ENCODE measurements around the gene SEC22B. TPM values are rescaled to one million over a fixed set of nuclear protein-coding genes. Genes with fewer than 3 reads are reported as not detected.
"Not testable (repeated sequence)": the region's sequence is repeated elsewhere in the genome, so short reads cannot be mapped to it uniquely, and the experiment has no call there.

SEC22B gene
- total RNA-seq, result 81.6 TPM
- polyA plus RNA-seq, result 18.8 TPM

- DNase-seq (ENCODE audit: extremely low spot score), result peak; percentile 76
- Histone ChIP-seq H3K27ac (ENCODE audit: low read depth) (peak within 1 kb of the TSS; percentile 80), H3K36me3 (ENCODE audit: insufficient read depth) (no peaks in the 10 kb centered on the region), H3K4me3 (ENCODE audit: low read depth, low read length) (peak within 1 kb of the TSS; percentile 90), H3K4me1 (ENCODE audit: insufficient read depth) (no peaks in the 10 kb centered on the region)
- 3% methylated on average over 39 of the region's 39 CpGs for WGBS
These were observed at the start of gene SEC22B for GRCh38 chr1:120176092-120176855. SEC22B (minus strand) TSS chr1:120176520; CDS start chr1:120176381, 139 bp downstream.

GRCh38 chr1:120217933-120218332 lies 41.6 kb upstream of the SEC22B start:
- not testable (repeated sequence) for DNase-seq (ENCODE audit: extremely low spot score); H3K4me1 ChIP-seq (ENCODE audit: insufficient read depth); H3K4me3 ChIP-seq (ENCODE audit: low read depth, low read length); H3K27ac ChIP-seq (ENCODE audit: low read depth); H3K36me3 ChIP-seq (ENCODE audit: insufficient read depth)
- WGBS, result 88% methylated on average over 2 of the region's 2 CpGs

- not testable (repeated sequence) for H3K36me3 ChIP-seq (ENCODE audit: insufficient read depth); H3K4me3 ChIP-seq (ENCODE audit: low read depth, low read length); H3K4me1 ChIP-seq (ENCODE audit: insufficient read depth); H3K27ac ChIP-seq (ENCODE audit: low read depth); DNase-seq (ENCODE audit: extremely low spot score)
- WGBS, result 38% methylated on average over 2 of the region's 3 CpGs
These were observed 41.0 kb upstream of the SEC22B start for GRCh38 chr1:120217175-120217929.

GRCh38 chr1:120213606-120214005 lies 37.3 kb upstream of the SEC22B start:
- not testable (repeated sequence) for DNase-seq (ENCODE audit: extremely low spot score); H3K4me3 ChIP-seq (ENCODE audit: low read depth, low read length); H3K27ac ChIP-seq (ENCODE audit: low read depth); H3K4me1 ChIP-seq (ENCODE audit: insufficient read depth); H3K36me3 ChIP-seq (ENCODE audit: insufficient read depth)
- no CpG with 5 or more reads among the region's 2 CpGs for WGBS

- no CpG with 5 or more reads among the region's 6 CpGs for WGBS
- H3K4me1 ChIP-seq (ENCODE audit: insufficient read depth); H3K27ac ChIP-seq (ENCODE audit: low read depth); DNase-seq (ENCODE audit: extremely low spot score); H3K36me3 ChIP-seq (ENCODE audit: insufficient read depth); H3K4me3 ChIP-seq (ENCODE audit: low read depth, low read length): not testable (repeated sequence)
These were observed 34.4 kb upstream of the SEC22B start for GRCh38 chr1:120210754-120211153.

- H3K27ac ChIP-seq (ENCODE audit: low read depth); DNase-seq (ENCODE audit: extremely low spot score); H3K4me3 ChIP-seq (ENCODE audit: low read depth, low read length): not testable (repeated sequence)
These were observed 20.8 kb upstream of the SEC22B start for GRCh38 chr1:120196863-120197775.

GRCh38 chr1:120188626-120189025 lies 12.3 kb upstream of the SEC22B start:
- WGBS, result 45% methylated on average over 2 of the region's 3 CpGs

More at GRCh38 chr1:120196863-120197775, 20.8 kb upstream of the SEC22B start:
- H3K4me1 ChIP-seq (ENCODE audit: insufficient read depth); H3K36me3 ChIP-seq (ENCODE audit: insufficient read depth): not testable (repeated sequence)
- 8% methylated on average over 39 of the region's 55 CpGs for WGBS

GRCh38 chr1:120182176-120182707 lies 5.9 kb upstream of the SEC22B start:
- 84% methylated on average over 2 of the region's 2 CpGs for WGBS
- H3K36me3 ChIP-seq (ENCODE audit: insufficient read depth); H3K27ac ChIP-seq (ENCODE audit: low read depth); H3K4me1 ChIP-seq (ENCODE audit: insufficient read depth); DNase-seq (ENCODE audit: extremely low spot score); H3K4me3 ChIP-seq (ENCODE audit: low read depth, low read length): not testable (repeated sequence)

More at GRCh38 chr1:120188626-120189025, 12.3 kb upstream of the SEC22B start:
- H3K27ac ChIP-seq (ENCODE audit: low read depth); H3K36me3 ChIP-seq (ENCODE audit: insufficient read depth); H3K4me1 ChIP-seq (ENCODE audit: insufficient read depth); DNase-seq (ENCODE audit: extremely low spot score); H3K4me3 ChIP-seq (ENCODE audit: low read depth, low read length): not testable (repeated sequence)

GRCh38 chr1:120179811-120180690 lies 3.7 kb upstream of the SEC22B start:
- 3% methylated on average over 19 of the region's 29 CpGs for whole genome bisulfite sequencing
- not testable (repeated sequence) for H3K36me3 ChIP-seq (ENCODE audit: insufficient read depth); H3K4me1 ChIP-seq (ENCODE audit: insufficient read depth)
- Histone ChIP-seq H3K4me3 (ENCODE audit: low read depth, low read length) (peak overlapping the region; percentile 20), H3K27ac (ENCODE audit: low read depth) (peak overlapping the region; percentile 48)
- peak; percentile 49 for DNase-seq (ENCODE audit: extremely low spot score)

GRCh38 chr1:120178799-120179756 lies 2.8 kb upstream of the SEC22B start:
- peak; percentile 33 for DNase-seq (ENCODE audit: extremely low spot score)
- Histone ChIP-seq H3K4me1 (ENCODE audit: insufficient read depth) (no peaks in the 10 kb centered on the region), H3K27ac (ENCODE audit: low read depth) (no peak overlapping the region), H3K4me3 (ENCODE audit: low read depth, low read length) (no peak overlapping the region), H3K36me3 (ENCODE audit: insufficient read depth) (no peaks in the 10 kb centered on the region)
- WGBS, result 26% methylated on average over 6 of the region's 6 CpGs

- not testable (repeated sequence) for DNase-seq (ENCODE audit: extremely low spot score); H3K36me3 ChIP-seq (ENCODE audit: insufficient read depth); H3K4me3 ChIP-seq (ENCODE audit: low read depth, low read length); H3K4me1 ChIP-seq (ENCODE audit: insufficient read depth); H3K27ac ChIP-seq (ENCODE audit: low read depth)
- WGBS, result 93% methylated on average over 2 of the region's 2 CpGs
These were observed 1.7 kb upstream of the SEC22B start for GRCh38 chr1:120178058-120178457.

Measured in urinary bladder (tissue), 4 donors.